HG03354 (cell line): ENCODE data around the gene ACO2.
A peak's percentile ranks its signal among the peaks of the same experiment; 100 is the strongest.
"Not testable (repeated sequence)": the region's sequence is repeated elsewhere in the genome, so short reads cannot be mapped to it uniquely, and the experiment has no call there.

Experiments used
- ATAC-seq: cut with Tn5 transposase; IDR thresholded peaks from one replicate; pipeline ENCODE4 v1.9.1; 2021; ENCODE audit warnings: mild to moderate bottlenecking; ENCODE audit not compliant: unreplicated experiment, poor library complexity, severe bottlenecking

Gene ACO2

DNA sequence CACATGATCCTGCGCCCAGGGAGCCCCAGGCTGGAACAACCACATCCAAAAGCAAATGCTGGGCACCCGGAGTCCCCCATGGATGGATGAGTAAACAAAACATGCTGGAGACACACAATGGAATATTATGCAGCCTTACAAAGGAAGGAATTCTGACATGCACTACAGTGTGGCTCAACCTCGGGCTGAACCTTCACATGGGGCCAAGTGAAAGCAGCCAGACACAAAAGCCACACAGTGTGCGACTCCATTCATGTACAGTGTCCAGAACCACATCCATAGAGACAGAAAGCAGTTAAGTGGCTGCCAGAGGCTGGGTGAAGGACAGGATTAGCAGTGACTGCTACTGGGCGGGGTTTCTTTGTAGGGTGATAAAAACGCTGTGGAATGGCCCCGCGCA lies 65.3 kb downstream of the ACO2 start:
- ATAC-seq = no peak

DNA sequence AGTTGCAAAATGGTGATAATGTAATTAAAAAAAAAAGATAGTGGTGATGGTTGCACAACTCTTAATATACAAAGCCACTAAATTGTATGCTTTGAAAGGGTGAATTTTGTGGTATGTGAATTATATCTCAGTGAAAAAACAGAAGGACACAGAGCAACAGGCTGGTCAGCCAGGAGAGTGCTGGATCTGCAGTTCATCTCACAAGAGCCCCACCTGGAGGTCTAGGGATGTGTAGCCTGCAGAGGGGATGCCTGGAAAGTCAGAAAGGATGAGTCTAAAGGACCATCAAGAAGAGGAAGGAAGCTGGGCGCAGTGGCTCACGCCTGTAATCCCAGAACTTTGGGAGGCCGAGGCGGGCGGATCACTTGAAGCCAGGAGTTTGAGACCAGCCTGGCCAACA lies 66.3 kb downstream of the ACO2 start:
- ATAC-seq = no peak

DNA sequence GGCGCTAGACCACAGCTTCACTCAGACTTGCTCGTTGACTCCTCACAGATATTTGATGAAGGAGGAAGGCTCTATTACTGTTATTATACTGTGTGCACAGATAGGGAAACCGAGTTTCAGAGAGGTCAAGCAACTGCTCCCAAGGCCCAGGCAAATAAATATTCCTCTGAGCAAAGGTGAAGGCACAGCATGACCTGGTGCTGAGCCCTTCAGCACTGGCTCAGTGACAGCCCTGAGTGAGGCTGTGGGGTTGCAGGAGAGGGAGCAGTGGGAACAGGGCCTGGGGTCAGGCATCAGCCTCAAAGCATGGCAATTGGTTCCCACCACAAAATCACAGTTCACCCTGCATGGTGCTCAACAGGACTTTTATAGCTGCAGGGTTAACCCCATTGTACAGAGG lies 68.3 kb downstream of the ACO2 start:
- ATAC-seq = no peak

DNA sequence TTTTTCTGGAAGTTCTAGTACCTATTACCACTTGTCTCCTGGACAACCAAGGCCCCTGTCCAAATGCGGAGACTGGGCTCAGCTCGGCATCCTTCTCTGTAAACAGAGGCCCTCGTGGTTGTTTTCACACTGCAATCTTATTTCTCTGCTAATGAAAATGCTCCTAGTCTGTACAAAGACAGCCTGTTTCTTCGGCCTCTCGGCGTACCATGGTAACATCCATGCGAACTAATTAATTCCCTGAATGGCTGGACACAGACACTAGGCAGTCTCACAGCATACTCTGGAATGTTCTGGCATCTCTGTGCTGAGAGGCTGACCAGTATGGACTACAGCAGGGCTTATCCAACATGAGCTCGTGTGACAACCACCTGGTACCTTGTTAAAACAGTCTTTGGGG lies 69.7 kb downstream of the ACO2 start:
- no peak for ATAC-seq

DNA sequence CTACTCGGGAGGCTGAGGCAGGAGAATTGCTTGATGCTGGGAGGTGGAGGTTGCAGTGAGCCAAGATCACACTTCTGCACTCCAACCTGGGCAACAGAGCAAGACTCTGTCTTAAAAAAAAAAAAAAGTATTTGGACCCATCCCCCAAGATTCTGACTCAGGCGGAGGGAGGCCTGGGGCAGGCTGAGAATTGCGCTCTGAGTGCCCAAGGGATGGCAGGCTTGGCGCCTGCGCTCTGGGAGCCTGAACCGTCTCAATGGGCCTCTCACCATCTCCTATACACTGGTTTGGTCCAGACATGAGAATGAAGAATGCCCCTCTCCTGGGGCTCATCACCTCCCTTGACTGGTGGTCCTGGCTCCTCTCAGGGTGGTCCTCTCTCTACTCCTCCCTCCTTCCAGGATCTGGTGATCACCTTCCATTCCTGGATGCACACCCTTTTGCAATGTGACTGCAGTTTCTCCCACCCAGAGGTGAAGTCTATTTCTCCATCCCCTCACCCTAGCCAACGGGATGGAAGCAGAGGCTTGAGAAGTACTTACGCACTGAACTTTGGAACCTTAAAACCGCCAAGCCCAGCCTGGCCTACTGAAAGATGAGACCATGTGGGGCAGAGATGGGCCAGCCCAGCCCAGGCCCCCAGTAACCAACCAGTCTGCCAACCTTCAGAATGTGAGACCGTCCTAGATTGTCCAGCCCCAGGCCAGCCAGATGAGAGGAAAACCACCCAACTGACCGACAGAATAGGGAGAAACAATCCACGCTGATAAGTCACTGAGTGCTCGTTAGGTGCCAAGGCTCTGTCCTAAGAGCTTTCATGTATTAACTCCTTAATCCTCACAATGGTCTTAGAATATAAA lies 70.5 kb downstream of the ACO2 start:
- ATAC-seq = no peak

DNA sequence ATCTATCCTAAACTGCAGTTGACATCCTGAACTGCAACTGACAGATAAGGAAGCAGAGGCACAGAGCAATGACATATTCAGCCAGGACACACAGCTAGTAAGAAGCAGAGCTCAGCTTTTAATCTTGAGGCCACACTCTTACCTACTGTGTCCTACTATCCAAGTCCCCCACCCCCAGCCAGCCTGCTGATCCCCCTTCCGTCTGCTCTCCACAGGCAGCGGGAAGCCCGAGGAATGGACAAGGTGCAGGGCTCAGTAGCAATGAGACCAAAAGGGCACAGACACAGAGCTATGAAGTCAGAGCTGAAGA lies 71.0 kb downstream of the ACO2 start:
- ATAC-seq = no peak

DNA sequence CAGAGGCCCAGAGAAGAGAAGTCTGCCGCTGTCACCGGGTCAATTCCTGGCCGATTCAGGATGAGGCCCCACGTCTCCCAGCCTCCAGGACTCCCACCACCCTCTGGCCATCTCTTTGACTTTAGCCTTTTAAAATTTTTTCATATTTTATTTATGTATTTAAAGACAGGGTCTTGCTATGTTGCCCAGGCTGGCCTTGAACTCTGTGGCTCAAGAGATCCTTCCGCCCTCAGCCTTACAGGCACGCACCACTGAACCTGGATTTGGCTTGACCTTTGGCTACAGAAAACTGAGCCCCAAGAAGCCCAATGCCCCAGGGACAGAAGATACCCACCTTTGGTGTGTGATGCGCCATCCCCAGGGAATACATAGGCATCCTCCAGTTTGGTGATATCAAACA lies 71.4 kb downstream of the ACO2 start:
- ATAC-seq = no peak

DNA sequence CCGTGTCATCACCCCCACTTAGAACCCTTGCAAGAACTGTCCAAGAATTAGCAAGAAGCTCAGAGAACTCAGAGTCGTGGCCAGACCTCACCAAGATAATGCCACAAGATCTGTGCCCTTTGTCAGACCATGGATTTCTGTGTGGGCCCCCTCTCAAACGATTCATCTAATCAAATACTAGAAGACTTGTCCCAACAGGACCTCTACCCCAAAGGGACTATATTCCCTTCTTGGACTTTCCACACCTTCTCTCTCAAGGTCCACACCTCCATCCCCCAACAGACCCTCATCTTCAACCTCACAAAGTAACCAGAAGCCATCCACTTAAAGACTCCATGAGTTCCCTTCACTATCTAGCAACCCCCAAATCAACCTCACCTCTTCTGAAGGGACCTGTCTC lies 72.6 kb downstream of the ACO2 start:
- ATAC-seq = no peak

DNA sequence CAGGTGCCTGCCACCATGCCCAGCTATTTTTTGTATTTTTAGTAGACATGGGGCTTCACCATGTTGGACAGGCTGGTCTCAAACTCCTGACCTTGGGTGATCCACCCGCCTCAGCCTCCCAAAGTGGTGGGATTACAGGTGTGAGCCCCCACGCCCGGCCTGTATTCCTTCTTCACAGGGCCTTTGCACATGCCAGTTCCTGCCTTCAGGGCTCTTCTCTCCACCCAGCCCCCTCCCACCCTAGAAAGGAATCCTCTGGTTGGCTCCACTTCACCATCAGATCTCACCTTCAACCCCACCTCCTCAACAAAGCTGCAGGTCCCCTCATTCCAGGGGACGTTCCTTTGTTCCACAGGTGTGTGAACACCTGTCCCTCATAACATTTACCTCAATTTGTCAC lies 73.3 kb downstream of the ACO2 start:
- no peak for ATAC-seq

DNA sequence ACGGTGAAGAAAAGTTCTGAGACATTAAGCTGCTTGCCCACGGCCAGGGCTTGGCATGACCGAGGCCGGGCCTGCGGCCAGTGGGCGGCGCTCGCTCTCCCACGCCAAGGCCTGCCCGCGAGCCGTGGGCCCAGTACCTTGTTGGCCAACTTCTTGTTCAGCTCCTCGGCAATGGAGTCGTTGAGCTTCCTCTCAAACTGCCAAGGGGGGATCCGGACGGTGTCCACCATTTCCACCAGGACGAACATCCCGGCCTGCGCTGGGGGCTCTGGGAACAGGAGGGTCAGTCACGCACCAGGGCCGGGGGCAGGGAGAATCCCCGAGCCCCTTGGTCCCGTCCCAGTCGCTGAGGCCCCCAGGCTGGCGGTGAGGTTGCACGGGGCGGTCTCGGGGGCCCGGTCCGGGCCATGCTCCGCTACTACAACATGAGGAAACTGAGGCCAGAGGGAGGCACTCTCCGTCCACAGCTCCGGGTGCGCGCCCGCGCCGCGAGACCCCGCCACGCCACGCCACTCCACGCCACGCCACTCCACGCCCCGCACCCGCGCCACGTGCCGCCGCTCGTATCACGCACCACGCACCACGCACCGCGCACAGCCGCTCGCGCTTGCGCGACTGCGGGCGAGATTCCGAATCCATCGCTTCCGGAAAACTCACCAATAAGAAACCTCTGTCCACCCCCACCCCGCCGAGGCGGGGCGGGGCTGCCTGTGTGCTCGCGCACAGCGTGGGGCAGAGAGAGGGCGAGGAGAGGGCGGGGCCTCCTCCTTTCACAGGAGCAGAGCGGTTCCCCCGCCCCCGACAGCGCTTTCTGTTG lies 75.1 kb downstream of the ACO2 start, which contains the start of gene POLR3H:
POLR3H (minus strand) TSS at position 617 of the 817 bp plus-strand sequence; CDS start at position 248, 369 bp downstream.
- peak; percentile 89 for ATAC-seq

DNA sequence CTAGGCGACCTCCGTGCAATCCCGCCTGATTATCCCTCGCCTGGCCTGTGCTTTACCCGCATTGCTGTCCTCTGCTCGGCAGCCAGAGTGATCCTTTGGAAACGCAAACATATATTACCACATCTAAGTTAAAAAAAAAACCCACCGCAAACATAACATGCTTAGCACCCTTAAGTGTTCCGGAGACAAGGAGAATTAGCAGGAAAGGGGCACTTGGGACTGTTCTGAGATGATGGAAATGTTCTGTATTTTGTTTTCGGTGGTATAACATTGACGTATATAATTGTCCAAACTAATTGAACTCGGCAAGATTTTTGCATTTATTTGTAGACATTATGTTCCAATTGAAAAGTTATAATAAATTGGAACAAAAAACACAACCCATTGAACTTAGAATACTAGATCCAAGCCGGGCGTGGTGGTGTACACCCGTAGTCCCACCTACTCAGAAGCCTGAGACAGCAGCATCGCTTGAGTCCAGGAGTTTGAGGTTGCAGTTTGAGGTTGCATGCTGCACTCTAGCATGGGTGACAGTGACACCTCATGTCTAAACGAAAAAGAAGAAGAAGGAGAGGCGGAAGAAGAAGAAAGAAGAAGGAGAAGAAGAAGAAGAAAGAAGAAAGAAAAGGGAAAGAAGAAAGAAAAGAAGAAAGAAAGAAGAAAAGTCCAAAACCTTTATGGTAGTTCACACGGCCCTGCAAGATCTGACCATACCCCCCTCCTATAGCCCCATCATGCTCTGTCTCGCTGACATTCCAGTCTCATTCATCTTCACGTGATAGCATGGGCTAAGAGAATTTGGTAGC lies 76.0 kb downstream of the ACO2 start:
- ATAC-seq = no peak

DNA sequence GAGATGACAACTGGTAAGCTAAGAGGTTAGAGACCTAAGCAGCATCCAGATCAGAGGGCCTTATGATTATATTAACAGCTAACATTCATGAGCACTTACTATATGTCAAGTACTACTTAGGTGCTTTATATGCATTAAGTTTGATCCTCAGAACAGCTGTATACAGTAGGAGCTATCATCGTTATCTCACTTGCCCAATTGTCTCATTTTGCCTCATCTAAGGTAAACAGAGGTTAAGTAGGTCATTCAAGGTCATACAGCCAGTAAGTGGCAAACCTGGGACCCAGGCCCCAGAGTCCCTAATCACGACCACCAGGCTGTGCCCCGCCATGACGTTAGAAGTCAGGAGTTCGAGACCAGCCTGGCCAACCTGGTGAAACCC lies 79.9 kb downstream of the ACO2 start:
- no peak for ATAC-seq

DNA sequence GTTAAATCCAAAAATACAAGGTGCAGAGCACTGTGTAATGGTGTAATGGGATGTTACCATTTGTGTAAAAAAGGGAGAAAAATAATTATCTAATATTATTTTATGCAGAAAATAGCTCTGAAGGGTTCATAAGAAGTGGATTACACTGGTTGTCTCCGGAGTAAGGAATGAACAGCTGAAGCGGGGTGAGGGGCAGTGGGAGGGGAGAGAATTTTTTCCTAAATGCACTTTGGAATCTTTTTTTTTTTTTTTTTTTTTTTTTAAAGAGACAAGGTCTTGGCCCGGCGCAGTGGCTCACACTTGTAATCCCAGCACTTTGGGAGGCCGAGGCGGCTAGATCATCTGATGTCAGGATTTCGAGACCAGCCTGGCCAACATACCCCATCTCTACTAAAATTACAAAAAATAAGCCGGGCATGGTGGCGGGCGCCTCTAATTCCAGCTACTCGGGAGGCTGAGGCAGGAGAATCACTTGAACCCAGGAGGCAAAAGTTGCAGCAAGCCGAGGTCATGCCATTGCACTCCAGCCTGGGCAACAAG lies 82.1 kb downstream of the ACO2 start:
- ATAC-seq = no peak

DNA sequence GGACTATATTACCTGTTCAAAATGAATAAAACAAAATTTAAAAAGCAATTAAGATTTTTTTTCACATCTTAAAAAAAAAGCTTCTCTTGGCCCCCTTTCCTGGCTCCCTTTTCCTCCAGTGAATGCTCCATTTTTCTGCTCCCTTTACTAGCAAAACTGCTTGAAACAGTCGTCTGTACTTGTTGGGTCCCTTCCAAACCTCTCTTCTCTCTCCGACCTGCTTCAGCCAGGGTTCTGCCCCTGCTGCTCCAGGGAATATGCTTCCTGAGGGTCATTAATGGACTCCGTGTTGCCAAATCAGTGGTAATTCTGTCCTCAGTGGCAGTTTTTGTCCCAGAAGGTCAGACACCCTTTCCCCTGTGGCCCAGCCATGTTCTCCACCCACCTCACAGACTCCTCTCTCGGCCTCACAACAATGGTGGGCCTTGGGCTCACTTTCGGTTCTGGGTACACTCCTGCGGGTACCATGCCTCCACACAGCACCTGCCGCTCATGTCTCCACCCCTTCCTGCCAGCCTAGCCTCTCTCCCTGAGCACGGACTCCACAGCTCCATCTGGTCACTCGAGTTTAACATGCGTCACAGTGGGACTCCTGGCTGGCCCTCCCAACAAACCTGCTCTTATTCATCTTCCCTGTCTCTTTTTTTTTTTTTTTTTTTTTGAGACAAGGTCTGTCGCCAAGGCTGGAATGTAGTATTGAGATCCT lies 83.1 kb downstream of the ACO2 start:
- ATAC-seq = no peak

DNA sequence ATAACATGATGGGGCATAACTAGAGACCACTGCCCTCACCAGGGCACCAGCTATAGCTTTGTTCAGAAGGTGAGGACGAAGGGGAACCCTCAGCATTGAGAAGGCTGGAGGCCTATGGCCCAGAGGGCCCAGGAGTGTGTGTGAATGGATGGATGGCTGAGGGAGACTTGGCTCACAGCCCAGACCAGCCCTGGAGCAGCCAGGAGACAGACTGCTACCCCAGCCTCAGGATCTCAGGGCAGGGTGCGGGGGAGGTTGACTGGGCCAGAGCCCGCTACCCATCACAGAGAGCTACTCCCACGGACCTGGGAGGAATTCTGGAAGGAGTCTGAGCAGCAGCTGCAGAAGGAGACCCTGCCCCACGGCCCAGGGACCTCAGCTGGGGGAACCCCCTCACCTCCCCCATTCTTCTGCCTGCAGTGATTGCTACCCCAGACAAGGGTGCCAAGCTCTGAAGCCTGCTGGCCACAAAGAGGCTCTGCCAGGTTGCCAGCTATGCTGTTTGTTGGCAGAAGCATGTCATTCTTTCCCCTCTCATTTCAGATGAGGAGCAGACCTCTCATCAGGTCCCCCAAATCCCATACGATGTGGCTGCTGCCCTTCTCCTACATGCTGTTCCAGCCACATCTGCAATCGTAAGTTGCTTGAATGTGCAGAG lies 86.5 kb downstream of the ACO2 start:
- no peak for ATAC-seq

DNA sequence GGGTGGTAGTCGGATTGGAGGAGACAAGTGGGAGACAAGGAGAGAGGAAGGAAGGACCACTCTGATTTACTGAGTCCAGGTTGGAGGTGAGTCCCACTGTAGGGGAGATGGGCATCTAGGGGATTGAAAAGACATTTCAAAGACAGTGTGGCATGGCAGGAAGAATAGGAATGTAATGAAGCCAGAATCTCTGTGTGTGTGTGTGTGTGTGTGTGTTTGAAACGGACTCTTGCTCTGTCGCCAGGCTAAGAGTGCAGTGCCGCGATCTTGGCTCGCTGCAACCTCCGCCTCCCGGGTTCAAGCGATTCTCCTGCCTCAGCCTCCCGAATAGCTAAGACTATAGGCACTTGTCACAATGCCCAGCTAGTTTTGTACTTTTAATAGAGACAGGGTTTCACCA lies 87.6 kb downstream of the ACO2 start:
- no peak for ATAC-seq

DNA sequence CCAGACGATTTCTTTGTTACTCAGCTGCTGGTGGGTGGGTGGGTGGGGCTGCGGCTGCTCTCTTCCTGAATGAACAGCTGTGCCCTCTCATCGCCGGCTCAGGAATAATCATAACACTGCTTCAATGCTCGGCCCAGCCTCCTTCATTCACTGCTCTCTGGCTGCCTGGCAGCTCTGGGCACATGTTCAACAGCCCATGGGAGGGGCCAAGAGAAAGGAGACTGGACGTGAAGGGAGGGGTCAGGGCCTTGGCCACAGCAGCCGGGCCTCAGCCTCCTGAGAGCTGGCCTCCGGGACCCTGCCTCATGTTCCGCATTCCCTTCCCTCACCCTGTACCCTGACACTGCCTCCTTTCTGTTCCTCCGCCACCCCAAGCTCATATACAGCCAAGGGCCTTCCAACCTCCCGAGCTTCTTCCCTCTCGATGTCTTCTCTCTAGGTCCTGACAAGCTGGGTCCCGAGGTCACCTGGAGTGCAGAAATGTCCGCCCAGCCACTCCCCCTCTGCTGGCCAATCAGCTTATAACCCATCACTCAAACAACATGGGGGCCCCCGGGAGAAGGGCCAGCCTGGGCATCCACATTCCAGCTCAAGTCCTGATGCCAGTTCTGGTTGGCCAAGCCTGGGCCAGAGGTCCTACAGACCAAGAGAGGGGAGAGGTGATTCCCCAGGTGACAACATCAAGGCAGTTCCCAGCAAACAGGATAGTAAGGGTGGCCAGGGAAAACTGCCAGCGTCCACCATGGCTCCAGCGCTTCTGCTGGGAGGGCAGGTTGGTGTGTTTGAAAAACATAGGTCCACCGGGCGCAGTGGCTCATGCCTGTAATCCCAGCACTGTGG lies 88.7 kb downstream of the ACO2 start:
- no peak for ATAC-seq

DNA sequence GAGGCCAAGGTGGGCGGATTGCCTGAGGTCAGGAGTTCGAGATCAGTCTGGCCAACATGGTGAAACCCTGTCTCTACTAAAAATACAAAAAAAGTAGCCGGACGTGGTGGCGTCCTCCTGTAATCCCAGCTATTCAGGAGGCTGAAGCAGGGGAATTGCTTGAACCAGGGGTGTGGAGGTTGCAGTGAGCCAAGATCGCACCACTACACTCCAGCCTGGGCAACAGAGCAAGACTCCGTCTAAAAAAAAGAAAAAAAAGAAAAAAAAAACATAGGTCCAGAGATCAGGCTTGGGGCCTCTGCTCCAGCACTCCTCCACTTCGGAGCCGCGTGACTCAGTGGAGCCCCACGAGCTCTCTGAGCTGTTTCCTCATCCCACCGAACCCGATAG lies 89.3 kb downstream of the ACO2 start:
- ATAC-seq = not testable (repeated sequence)
